Vagina (tissue), 2 donors: ENCODE data around the gene PPP1R9B.

Experiments used
- CTCF ChIP-seq, 3 experiments: fragments of 450-650 bp in 2 of 3; fragments of 200-600 bp in 1 of 3; sonication (generic) in 1 of 3; IDR thresholded peaks; one replicate each; pipeline ENCODE4 v1.5.1; 2017 to 2019; ENCODE audit warnings: antibody characterized with exemption in 3 of 3, mild to moderate bottlenecking in 2 of 3, moderate library complexity in 2 of 3
- POLR2A ChIP-seq, 2 donors: fragments of 450-650 bp; IDR thresholded peaks; one replicate each; pipeline ENCODE4 v1.6.1; 2017; ENCODE audit warnings: antibody characterized with exemption in 2 of 2, mild to moderate bottlenecking in 2 of 2, moderate library complexity in 2 of 2

DNA sequence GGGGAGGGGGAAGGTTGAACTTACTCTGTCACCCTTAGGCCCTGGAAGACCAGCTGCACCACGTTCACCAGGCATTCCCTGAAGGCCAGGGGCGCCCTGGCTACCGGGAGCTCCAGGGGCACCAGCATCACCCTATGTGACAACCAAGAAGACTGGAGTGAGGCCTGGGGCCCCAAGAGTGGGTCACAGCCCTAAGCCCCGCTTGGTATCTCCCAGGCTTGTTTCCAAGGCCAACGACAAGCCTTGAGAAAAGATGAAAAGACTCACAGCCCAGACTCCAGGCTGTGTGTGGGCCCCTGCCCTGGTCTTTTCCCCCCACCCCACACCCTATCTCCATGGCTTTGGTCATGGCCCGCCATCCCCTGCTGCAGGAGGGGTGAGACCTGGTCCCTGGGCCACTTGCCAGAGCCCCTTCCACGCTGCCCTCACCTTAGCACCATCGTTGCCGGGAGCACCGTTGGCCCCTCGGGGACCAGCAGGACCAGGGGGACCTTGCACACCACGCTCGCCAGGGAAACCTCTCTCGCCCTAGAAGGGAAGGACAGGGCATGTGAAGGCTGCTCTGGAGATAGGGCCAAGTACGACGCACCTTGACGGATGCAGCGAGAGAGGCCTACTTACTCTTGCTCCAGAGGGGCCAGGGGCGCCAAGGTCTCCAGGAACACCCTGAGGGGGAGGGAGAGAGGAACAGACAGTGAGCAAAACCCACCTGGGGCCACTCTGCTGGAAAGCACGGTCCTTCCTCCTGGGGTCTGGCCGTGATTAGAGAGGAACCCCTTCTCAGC is 41.1 kb upstream of the PPP1R9B start:
- TF ChIP-seq POLR2A (IDR thresholded peaks at IDR 0.05) (no peak), CTCF (IDR thresholded peaks at IDR 0.05) (no peak)
